NCI-H82 (cell line): ENCODE measurements around the gene GCAT.

Experiments
- DNase-seq: peaks from one replicate; lab custom pipeline; 2025; lab: John Stamatoyannopoulos, UW

The GCAT gene

GRCh38 chr22:37807410-37808293 is at the start of gene GCAT:
TSS of gene GCAT (plus strand) at chr22:37807934. CDS start at chr22:37807968, 34 bp downstream.
- DNase-seq, result peak; percentile 96

- no peak for DNase-seq
Observed at GRCh38 chr22:37758694-37759093, 49.0 kb upstream of the GCAT start.

- DNase-seq, result no peak
Observed at GRCh38 chr22:37759281-37759680, 48.5 kb upstream of the GCAT start.

GRCh38 chr22:37760152-37760551 is 47.6 kb upstream of the GCAT start:
- no peak for DNase-seq

- DNase-seq, result no peak
Observed at GRCh38 chr22:37762389-37762836, 45.3 kb upstream of the GCAT start.

- no peak for DNase-seq
Observed at GRCh38 chr22:37763012-37763411, 44.7 kb upstream of the GCAT start.

- DNase-seq, result peak; percentile 78
Observed at GRCh38 chr22:37763652-37764051, 44.1 kb upstream of the GCAT start.

- DNase-seq, result peak; percentile 16
Observed at GRCh38 chr22:37764622-37765021, 43.1 kb upstream of the GCAT start.

GRCh38 chr22:37765498-37765897 is 42.2 kb upstream of the GCAT start:
- no peak for DNase-seq

GRCh38 chr22:37765953-37766576 is 41.7 kb upstream of the GCAT start:
- no peak for DNase-seq

- peak; percentile 18 for DNase-seq
Observed at GRCh38 chr22:37768273-37768672, 39.5 kb upstream of the GCAT start.

GRCh38 chr22:37769056-37769455 is 38.7 kb upstream of the GCAT start:
- no peak for DNase-seq

- no peak for DNase-seq
Observed at GRCh38 chr22:37771081-37771480, 36.7 kb upstream of the GCAT start.

- DNase-seq, result no peak
Observed at GRCh38 chr22:37771702-37772427, 35.9 kb upstream of the GCAT start.

- no peak for DNase-seq
Observed at GRCh38 chr22:37774728-37775127, 33.0 kb upstream of the GCAT start.

GRCh38 chr22:37775785-37776638 is 31.7 kb upstream of the GCAT start:
- DNase-seq, result no peak

- DNase-seq, result no peak
Observed at GRCh38 chr22:37776639-37777005, 31.1 kb upstream of the GCAT start.

GRCh38 chr22:37777122-37777687 is 30.5 kb upstream of the GCAT start:
- DNase-seq, result no peak

GRCh38 chr22:37778370-37779009 is 29.2 kb upstream of the GCAT start:
- no peak for DNase-seq

GRCh38 chr22:37781434-37782059 is 26.2 kb upstream of the GCAT start:
- peak; percentile 7 for DNase-seq
